Measurements from ENCODE around the gene C13orf42. TPM values are rescaled to one million over a fixed set of nuclear protein-coding genes. Genes with fewer than 3 reads are reported as not detected.

C13orf42 gene
- not detected for total RNA-seq
- total RNA-seq (2013) = not detected
- 0 to 0.07 (median 0) reads per million in 29 experiments for total RNA-seq

DNA sequence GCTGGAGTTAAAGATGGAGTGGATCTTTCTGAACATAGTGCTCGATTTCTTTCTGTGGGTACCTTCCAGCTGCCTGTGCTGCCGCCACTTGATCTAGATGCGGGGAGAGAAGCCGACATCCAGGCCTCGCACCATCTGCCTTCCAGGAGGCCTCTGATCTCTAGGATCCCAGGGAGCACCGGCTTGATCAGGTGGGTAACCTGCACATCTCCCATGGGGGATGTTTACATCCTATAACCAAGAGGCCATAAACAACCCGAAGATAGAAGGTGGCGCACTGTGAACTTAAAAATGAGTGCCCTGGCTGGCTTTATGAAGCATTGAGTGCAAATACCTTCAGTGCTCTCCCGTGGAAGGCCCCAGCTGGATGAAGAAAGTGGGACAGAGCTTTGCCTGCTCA is at the start of gene C13orf42:
C13orf42 (minus strand) TSS at position 101 of the 400 bp plus-strand sequence; CDS start at position 36, 65 bp downstream.
- DNase-seq (no peak), ATAC-seq (replicated peaks in 1 of 4) (no peak)
- Histone ChIP-seq H3K4me3 (ENCODE audit: control insufficient read depth in 1 of 2, extremely low read depth in 1 of 2, low read length in 1 of 2) (no peak within 1 kb of the TSS), H3K27me3 (replicated peaks in 1 of 2; ENCODE audit: control insufficient read depth in 2 of 2, extremely low read depth in 1 of 2, insufficient read depth in 2 of 2, low read length in 1 of 2) (peaks cover 0 to 18% of the 10 kb centered on the region in 2 experiments), H3K9me3 (no peaks in the 10 kb centered on the region), H3K4me1 (ENCODE audit: control insufficient read depth in 1 of 2, extremely low read depth in 1 of 2, insufficient read depth in 2 of 2, low read length in 2 of 2) (no peaks in the 10 kb centered on the region), H3K36me3 (ENCODE audit: control insufficient read depth in 2 of 2, extremely low read depth in 1 of 2, insufficient read depth in 1 of 2, low read length in 1 of 2) (no peaks in the 10 kb centered on the region), H3K27ac (ENCODE audit: low read length) (no peak within 1 kb of the TSS)
- Mint-ChIP-seq H3K4me3 (no peak within 1 kb of the TSS), H3K36me3 (no peaks in the 10 kb centered on the region), H3K9me3 (no peaks in the 10 kb centered on the region), H3K27me3 (peaks cover 4 to 16% of the 10 kb centered on the region in 2 donors), H3K27ac (no peak within 1 kb of the TSS), H3K4me1 (no peaks in the 10 kb centered on the region)
- ChIA-PET POLR2A (interaction anchor here in 1 of 2 donors (0.5 kb wide), 1 partner anchor 65 kb away, joined by 5 read pairs; no protein-coding TSS in a partner anchor), CTCF (no interaction called here)
- 88% methylated on average over 4 of the region's 9 CpGs for WGBS (ENCODE audit: insufficient coverage)

DNA sequence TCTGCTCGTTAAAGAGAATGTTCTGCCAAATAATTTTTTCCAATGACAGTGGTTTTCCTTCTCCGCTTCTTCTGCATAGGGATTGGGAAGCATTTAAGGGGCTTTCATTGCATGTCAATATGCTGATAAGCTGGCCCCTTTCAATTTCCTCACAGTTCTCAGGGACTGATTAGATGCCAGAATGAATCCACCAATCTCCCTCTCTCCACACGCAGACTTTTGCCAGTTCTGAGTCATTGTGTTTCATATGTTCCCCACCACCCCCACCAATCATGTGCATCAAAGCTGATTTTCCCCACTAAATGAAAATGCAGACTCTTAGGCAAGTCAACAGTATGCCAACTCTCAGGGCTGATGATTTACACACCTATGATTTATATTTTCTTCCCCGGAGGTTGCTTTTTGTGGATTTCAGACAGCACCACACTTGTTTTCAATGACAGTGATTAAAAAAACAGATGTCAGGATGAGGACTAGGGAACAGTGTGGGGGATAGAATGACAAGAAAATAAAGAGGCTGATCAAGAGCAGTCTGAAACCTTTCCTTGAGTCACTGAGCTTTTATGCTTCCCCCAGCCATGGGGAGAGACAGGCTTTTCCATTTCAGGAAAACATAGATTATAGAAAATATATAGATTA is 47.9 kb upstream of the C13orf42 start:
- ATAC-seq (replicated peaks in 1 of 4) (no peak), DNase-seq (no peak)
- no peaks in the 10 kb centered on the region for H3K9me3 ChIP-seq
- ChIA-PET POLR2A (no interaction called here), CTCF (no interaction called here)
- no peaks in the 10 kb centered on the region for H3K9me3 Mint-ChIP-seq
- no peak overlapping the region for H3K27ac ChIP-seq (ENCODE audit: low read length)
- peaks cover 0 to 3% of the 10 kb centered on the region in 2 experiments for H3K27me3 ChIP-seq (replicated peaks in 1 of 2; ENCODE audit: control insufficient read depth in 2 of 2, extremely low read depth in 1 of 2, insufficient read depth in 2 of 2, low read length in 1 of 2)
- no peak overlapping the region for H3K4me3 Mint-ChIP-seq
- H3K36me3 ChIP-seq (ENCODE audit: control insufficient read depth in 2 of 2, extremely low read depth in 1 of 2, insufficient read depth in 1 of 2, low read length in 1 of 2) = no peaks in the 10 kb centered on the region
- no peaks in the 10 kb centered on the region for H3K4me1 Mint-ChIP-seq
- peaks cover 5 to 14% of the 10 kb centered on the region in 2 donors for H3K27me3 Mint-ChIP-seq
- no peak overlapping the region for H3K4me3 ChIP-seq (ENCODE audit: control insufficient read depth in 1 of 2, extremely low read depth in 1 of 2, low read length in 1 of 2)
- no peaks in the 10 kb centered on the region for H3K4me1 ChIP-seq (ENCODE audit: control insufficient read depth in 1 of 2, extremely low read depth in 1 of 2, insufficient read depth in 2 of 2, low read length in 2 of 2)
- H3K27ac Mint-ChIP-seq = no peak overlapping the region
- WGBS (ENCODE audit: insufficient coverage) = 20% methylated on average over 1 of the region's 4 CpGs
- no peaks in the 10 kb centered on the region for H3K36me3 Mint-ChIP-seq

DNA sequence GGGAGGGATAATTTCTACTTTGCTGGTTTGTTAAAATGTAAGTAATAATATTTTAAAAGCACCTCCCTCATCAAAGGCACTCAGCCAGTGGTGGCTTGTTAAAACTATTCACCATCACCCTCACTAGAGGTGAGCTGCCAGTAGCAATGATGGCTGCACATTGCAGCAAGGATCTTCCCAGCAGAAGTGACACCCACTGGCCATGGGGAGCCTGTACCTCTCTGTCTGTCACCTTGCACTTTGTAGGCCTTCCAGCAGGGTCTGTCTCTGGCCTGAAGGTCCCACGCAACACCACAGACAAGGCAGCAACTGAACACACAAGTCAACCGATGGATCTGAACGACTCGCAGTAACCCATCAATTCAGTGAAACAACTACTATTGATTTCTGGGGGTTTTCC is 47.3 kb upstream of the C13orf42 start:
- no CpG with 5 or more reads among the region's 4 CpGs for WGBS (ENCODE audit: insufficient coverage)
- Mint-ChIP-seq H3K27ac (no peak overlapping the region), H3K4me1 (no peaks in the 10 kb centered on the region), H3K36me3 (no peaks in the 10 kb centered on the region), H3K4me3 (no peak overlapping the region), H3K27me3 (peaks cover 4 to 12% of the 10 kb centered on the region in 2 donors), H3K9me3 (no peaks in the 10 kb centered on the region)
- no peak for DNase-seq
- CTCF ChIA-PET = no interaction called here
- Histone ChIP-seq H3K4me3 (ENCODE audit: control insufficient read depth in 1 of 2, extremely low read depth in 1 of 2, low read length in 1 of 2) (no peak overlapping the region), H3K9me3 (no peaks in the 10 kb centered on the region), H3K36me3 (ENCODE audit: control insufficient read depth in 2 of 2, extremely low read depth in 1 of 2, insufficient read depth in 1 of 2, low read length in 1 of 2) (no peaks in the 10 kb centered on the region), H3K27me3 (replicated peaks in 1 of 2; ENCODE audit: control insufficient read depth in 2 of 2, extremely low read depth in 1 of 2, insufficient read depth in 2 of 2, low read length in 1 of 2) (peaks cover 0 to 3% of the 10 kb centered on the region in 2 experiments), H3K4me1 (ENCODE audit: control insufficient read depth in 1 of 2, extremely low read depth in 1 of 2, insufficient read depth in 2 of 2, low read length in 2 of 2) (no peaks in the 10 kb centered on the region), H3K27ac (ENCODE audit: low read length) (no peak overlapping the region)
- ATAC-seq (replicated peaks in 1 of 4) = no peak
- POLR2A ChIA-PET = no interaction called here

DNA sequence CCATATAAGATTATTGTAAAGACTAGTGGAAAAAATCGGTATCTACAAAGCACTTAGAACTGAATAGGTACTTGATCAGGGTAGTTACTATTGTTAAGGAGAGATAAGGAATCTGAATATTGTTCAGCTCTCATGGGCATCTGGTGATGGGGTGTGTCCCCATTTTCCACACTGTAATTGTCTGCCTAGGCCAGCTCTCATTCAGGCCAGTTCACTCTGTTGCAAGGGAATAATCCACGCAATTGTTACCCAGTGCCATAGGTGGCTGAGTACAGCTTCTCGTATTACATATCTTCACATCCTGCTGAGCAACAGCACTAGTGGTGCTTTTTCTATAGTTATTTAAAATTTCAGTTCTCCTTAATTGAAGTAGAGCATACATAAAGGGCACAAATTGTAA is 45.6 kb upstream of the C13orf42 start:
- Mint-ChIP-seq H3K27ac (no peak overlapping the region), H3K36me3 (no peaks in the 10 kb centered on the region), H3K27me3 (peaks cover 4 to 12% of the 10 kb centered on the region in 2 donors), H3K4me1 (no peaks in the 10 kb centered on the region), H3K4me3 (no peak overlapping the region), H3K9me3 (no peaks in the 10 kb centered on the region)
- POLR2A ChIA-PET = no interaction called here
- ATAC-seq (replicated peaks in 1 of 4) (no peak), DNase-seq (no peak)
- Histone ChIP-seq H3K4me1 (ENCODE audit: control insufficient read depth in 1 of 2, extremely low read depth in 1 of 2, insufficient read depth in 2 of 2, low read length in 2 of 2) (no peaks in the 10 kb centered on the region), H3K9me3 (no peaks in the 10 kb centered on the region), H3K36me3 (ENCODE audit: control insufficient read depth in 2 of 2, extremely low read depth in 1 of 2, insufficient read depth in 1 of 2, low read length in 1 of 2) (no peaks in the 10 kb centered on the region), H3K27ac (ENCODE audit: low read length) (no peak overlapping the region), H3K4me3 (ENCODE audit: control insufficient read depth in 1 of 2, extremely low read depth in 1 of 2, low read length in 1 of 2) (no peak overlapping the region), H3K27me3 (replicated peaks in 1 of 2; ENCODE audit: control insufficient read depth in 2 of 2, extremely low read depth in 1 of 2, insufficient read depth in 2 of 2, low read length in 1 of 2) (peaks cover 0 to 3% of the 10 kb centered on the region in 2 experiments)
- WGBS (ENCODE audit: insufficient coverage) = no CpG with 5 or more reads among the region's 3 CpGs
- CTCF ChIA-PET = no interaction called here

DNA sequence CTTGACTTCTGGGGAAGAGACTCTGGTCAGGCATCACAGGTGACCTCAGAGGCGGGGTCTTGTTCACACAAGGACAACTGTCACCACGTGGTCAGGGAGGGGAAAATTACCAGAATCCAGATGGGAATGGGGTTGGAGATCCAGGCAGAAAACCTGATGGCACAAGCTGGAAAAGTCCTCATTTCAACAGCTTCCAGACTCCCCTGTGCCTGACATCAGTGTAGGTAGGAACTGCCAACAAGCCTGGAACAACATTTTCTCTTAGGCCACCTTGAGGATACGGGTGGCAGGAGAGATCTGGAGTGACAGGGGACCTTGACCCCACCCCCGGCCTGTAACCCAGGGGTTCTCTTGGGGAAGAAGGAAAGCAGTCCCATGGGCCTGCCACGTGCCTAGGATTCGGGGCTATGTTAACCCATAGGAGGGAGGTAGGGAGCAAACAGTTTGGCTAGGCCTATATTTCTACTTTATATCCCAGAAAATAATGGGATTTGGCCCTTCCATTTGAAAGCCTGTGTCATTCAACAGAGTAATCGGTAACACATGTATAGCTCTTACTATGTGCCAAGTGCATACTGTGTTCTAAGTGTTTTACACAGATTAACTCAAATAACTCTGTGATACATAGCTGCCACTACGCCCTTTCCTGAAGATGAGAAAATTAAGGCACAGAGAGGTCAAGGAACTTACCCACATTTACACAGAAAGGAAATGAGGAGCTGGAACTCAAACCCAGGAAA is 44.9 kb upstream of the C13orf42 start:
- Histone ChIP-seq H3K9me3 (no peaks in the 10 kb centered on the region), H3K27ac (ENCODE audit: low read length) (no peak overlapping the region), H3K4me1 (ENCODE audit: control insufficient read depth in 1 of 2, extremely low read depth in 1 of 2, insufficient read depth in 2 of 2, low read length in 2 of 2) (no peaks in the 10 kb centered on the region), H3K36me3 (ENCODE audit: control insufficient read depth in 2 of 2, extremely low read depth in 1 of 2, insufficient read depth in 1 of 2, low read length in 1 of 2) (no peaks in the 10 kb centered on the region), H3K4me3 (ENCODE audit: control insufficient read depth in 1 of 2, extremely low read depth in 1 of 2, low read length in 1 of 2) (no peak overlapping the region), H3K27me3 (replicated peaks in 1 of 2; ENCODE audit: control insufficient read depth in 2 of 2, extremely low read depth in 1 of 2, insufficient read depth in 2 of 2, low read length in 1 of 2) (peaks cover 0 to 3% of the 10 kb centered on the region in 2 experiments)
- WGBS (ENCODE audit: insufficient coverage) = 100% methylated on average over 1 of the region's 8 CpGs
- Mint-ChIP-seq H3K27me3 (peaks cover 7 to 14% of the 10 kb centered on the region in 2 donors), H3K36me3 (no peaks in the 10 kb centered on the region), H3K27ac (no peak overlapping the region), H3K9me3 (no peaks in the 10 kb centered on the region), H3K4me1 (no peaks in the 10 kb centered on the region), H3K4me3 (no peak overlapping the region)
- ChIA-PET CTCF (no interaction called here), POLR2A (no interaction called here)
- no peak for DNase-seq
- no peak for ATAC-seq (replicated peaks in 1 of 4)

DNA sequence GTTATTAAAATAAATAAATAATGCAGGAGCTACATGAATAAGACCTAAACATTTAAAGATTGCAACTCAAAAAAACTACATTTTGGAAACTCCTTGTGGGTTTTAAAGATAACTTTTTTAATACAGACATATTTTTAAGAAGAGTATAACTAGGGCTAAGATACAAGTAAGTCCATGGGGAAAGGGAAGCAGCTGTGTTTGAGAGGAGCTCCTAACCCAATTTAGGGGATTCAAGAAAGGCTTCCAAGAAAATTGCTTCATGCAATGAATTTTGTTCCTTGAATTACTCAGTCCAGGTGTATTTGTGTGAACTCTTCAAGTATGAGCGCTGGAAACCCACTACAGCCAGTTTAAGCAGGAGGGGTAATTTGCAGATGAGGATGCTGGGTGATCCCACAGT is 44.1 kb upstream of the C13orf42 start:
- Histone ChIP-seq H3K4me1 (ENCODE audit: control insufficient read depth in 1 of 2, extremely low read depth in 1 of 2, insufficient read depth in 2 of 2, low read length in 2 of 2) (no peaks in the 10 kb centered on the region), H3K9me3 (no peaks in the 10 kb centered on the region), H3K4me3 (ENCODE audit: control insufficient read depth in 1 of 2, extremely low read depth in 1 of 2, low read length in 1 of 2) (no peak overlapping the region), H3K36me3 (ENCODE audit: control insufficient read depth in 2 of 2, extremely low read depth in 1 of 2, insufficient read depth in 1 of 2, low read length in 1 of 2) (no peaks in the 10 kb centered on the region), H3K27ac (ENCODE audit: low read length) (no peak overlapping the region), H3K27me3 (replicated peaks in 1 of 2; ENCODE audit: control insufficient read depth in 2 of 2, extremely low read depth in 1 of 2, insufficient read depth in 2 of 2, low read length in 1 of 2) (peaks cover 0 to 3% of the 10 kb centered on the region in 2 experiments)
- CTCF ChIA-PET = no interaction called here
- ATAC-seq (replicated peaks in 1 of 4) = no peak
- POLR2A ChIA-PET = no interaction called here
- Mint-ChIP-seq H3K36me3 (no peaks in the 10 kb centered on the region), H3K27ac (no peak overlapping the region), H3K9me3 (no peaks in the 10 kb centered on the region), H3K4me3 (no peak overlapping the region), H3K27me3 (peaks cover 10 to 17% of the 10 kb centered on the region in 2 donors), H3K4me1 (no peaks in the 10 kb centered on the region)
- WGBS (ENCODE audit: insufficient coverage) = no CpG with 5 or more reads among the region's 1 CpG
- no peak for DNase-seq

All from T-cell (primary cell).